CD14-positive monocyte (primary cell): Measurements from ENCODE around the gene COPE. TPM values are rescaled to one million over a fixed set of nuclear protein-coding genes. Genes with fewer than 3 reads are reported as not detected.

ENCODE experiments used
- DNase-seq, 3 donors: peaks; one replicate each; pipeline ENCODE4 v3.0.0-alpha.2; 2011 to 2022
- H2AFZ ChIP-seq: 2 replicates; pipeline ENCODE4 v1.6.0; 2012; ENCODE audit warnings: mild to moderate bottlenecking, low read depth, low read length, inconsistent platforms; ENCODE audit not compliant: insufficient read depth, poor library complexity, severe bottlenecking
- H3K27ac ChIP-seq, 2 donors: 1 replicate in 1 of 2; 2 replicates in 1 of 2; pipeline ENCODE4 v1.5.1; 2012 to 2013; ENCODE audit warnings: low read length in 2 of 2, control low read depth in 1 of 2, inconsistent platforms in 1 of 2, low read depth in 1 of 2, mild to moderate bottlenecking in 1 of 2
- H3K27me3 ChIP-seq, 2 donors: one replicate each; pipeline versions ENCODE4 v1.6.0 to v1.6.1; 2011 to 2013; ENCODE audit warnings: low read length in 2 of 2; ENCODE audit not compliant: control insufficient read depth in 2 of 2, insufficient read depth in 2 of 2
- H3K36me3 ChIP-seq, 2 donors: replicated peaks in 1 of 2; 1 replicate in 1 of 2; 2 replicates in 1 of 2; pipeline versions ENCODE4 v1.5.1 to v1.6.1; 2012 to 2013; ENCODE audit warnings: low read length in 2 of 2, control low read depth in 1 of 2, inconsistent platforms in 1 of 2, mild to moderate bottlenecking in 1 of 2; ENCODE audit not compliant: insufficient read depth in 2 of 2, control insufficient read depth in 1 of 2
- H3K4me1 ChIP-seq, 2 donors: 1 replicate in 1 of 2; 2 replicates in 1 of 2; pipeline versions ENCODE4 v1.5.1 to v1.6.1; 2012 to 2013; ENCODE audit warnings: low read length in 2 of 2, control low read depth in 1 of 2, inconsistent platforms in 1 of 2, mild to moderate bottlenecking in 1 of 2, moderate library complexity in 1 of 2; ENCODE audit not compliant: insufficient read depth in 2 of 2, control insufficient read depth in 1 of 2
- H3K4me2 ChIP-seq: replicated peaks from 2 replicates; pipeline ENCODE3; 2012; ENCODE audit warnings: low read length, moderate library complexity, mild to moderate bottlenecking; ENCODE audit not compliant: poor library complexity, severe bottlenecking; ENCODE audit errors: extremely low read depth
- H3K4me3 ChIP-seq, 3 experiments: fragments of 200-600 bp in 1 of 3; sonication (generic) in 1 of 3; replicated peaks in 1 of 3; 1 replicate in 2 of 3; 2 replicates in 1 of 3; pipeline ENCODE4 v1.5.1; 2011 to 2013; ENCODE audit warnings: low read length in 3 of 3, mild to moderate bottlenecking in 3 of 3, control low read depth in 2 of 3, low read depth in 2 of 3, inconsistent platforms in 1 of 3, moderate library complexity in 1 of 3
- H3K79me2 ChIP-seq: 2 replicates; pipeline ENCODE4 v1.6.0; 2012; ENCODE audit warnings: mild to moderate bottlenecking, control low read depth, inconsistent platforms, low read length, moderate library complexity; ENCODE audit not compliant: insufficient read depth
- H3K9ac ChIP-seq: 2 replicates; pipeline ENCODE4 v1.6.0; 2017; ENCODE audit warnings: low read length, mild to moderate bottlenecking; ENCODE audit not compliant: insufficient read depth, poor library complexity, severe bottlenecking
- H3K9me3 ChIP-seq, 2 donors: replicated peaks in 1 of 2; 1 replicate in 1 of 2; 2 replicates in 1 of 2; pipeline versions ENCODE4 v1.5.1 to v1.6.1; 2012 to 2013; ENCODE audit warnings: low read length in 2 of 2, control low read depth in 1 of 2; ENCODE audit not compliant: control insufficient read depth in 1 of 2, insufficient read depth in 1 of 2
- H4K20me1 ChIP-seq: 2 replicates; pipeline ENCODE4 v1.6.0; 2012; ENCODE audit warnings: mild to moderate bottlenecking, low read length, control low read depth, moderate library complexity; ENCODE audit not compliant: insufficient read depth
- H3K27ac Mint-ChIP-seq, 7 donors: one replicate each; pipeline ENCODE4 v1.8.0; 2020; ENCODE audit warnings: mild to moderate bottlenecking in 7 of 7, mixed read lengths in 7 of 7, moderate library complexity in 6 of 7, inconsistent platforms in 2 of 7
- H3K27me3 Mint-ChIP-seq, 3 donors: one replicate each; pipeline ENCODE4 v1.8.0; 2021 to 2022; ENCODE audit warnings: low read depth in 3 of 3, mild to moderate bottlenecking in 3 of 3, mixed read lengths in 3 of 3, moderate library complexity in 3 of 3, inconsistent platforms in 1 of 3
- H3K36me3 Mint-ChIP-seq, 2 donors: one replicate each; pipeline ENCODE4 v1.8.0; 2020; ENCODE audit warnings: mixed read lengths in 2 of 2, inconsistent platforms in 1 of 2, mild to moderate bottlenecking in 1 of 2
- H3K4me1 Mint-ChIP-seq: one replicate; pipeline ENCODE4 v1.8.0; 2020; ENCODE audit warnings: mild to moderate bottlenecking, mixed read lengths
- H3K4me3 Mint-ChIP-seq, 2 donors: one replicate each; pipeline ENCODE4 v1.8.0; 2020; ENCODE audit warnings: mild to moderate bottlenecking in 2 of 2, mixed read lengths in 2 of 2, moderate library complexity in 1 of 2
- H3K9me3 Mint-ChIP-seq, 7 donors: one replicate each; pipeline ENCODE4 v1.8.0; 2020 to 2022; ENCODE audit warnings: mixed read lengths in 7 of 7, mild to moderate bottlenecking in 6 of 7, moderate library complexity in 6 of 7, inconsistent platforms in 2 of 7
- CTCF ChIP-seq: fragments of 200-600 bp; IDR thresholded peaks from one replicate; pipeline ENCODE4 v1.8.0; 2022; ENCODE audit warnings: antibody characterized with exemption, mild to moderate bottlenecking
- WGBS: methylation state at CpG from one replicate; pipeline ENCODE4 v1.1.5; 2013; ENCODE audit warnings: missing lambda C conversion rate; ENCODE audit not compliant: insufficient coverage; 5-methylcytosine and 5-hydroxymethylcytosine counted together
- intact Hi-C, 2 donors: fragments of 100-400 bp; cut with micrococcal nuclease; formaldehyde crosslinking; loops; one replicate each; pipeline versions ENCODE4 v1.15.0 to v1.15.1; 2023
- polyA plus RNA-seq, 3 donors: library from polyadenylated mRNA; depleted of rRNA in 1 of 3; unstranded in 2 of 3; stranded (reverse) in 1 of 3; fragments of 300-500 nt in 2 of 3; fragments of >200 nt in 1 of 3; fragmentation: Illumina TruSeq in 2 of 3; gene quantifications; 1 replicate in 2 of 3; 2 replicates in 1 of 3; pipeline ENCODE4 v1.2.3, GENCODE V29; 2012 to 2021

COPE gene
- polyA plus RNA-seq, 3 donors, result 331 to 345 (median 345) TPM

- H3K36me3 Mint-ChIP-seq, result peaks cover 56 to 91% of the 10 kb centered on the region in 2 donors
- Histone ChIP-seq H3K36me3 (peaks cover 83 to 90% of the 10 kb centered on the region in 2 donors), H4K20me1 (peaks cover 66% of the 10 kb centered on the region)
Observed at GRCh38 chr19:18905058-18905456, 14.1 kb downstream of the COPE start.

DNA sequence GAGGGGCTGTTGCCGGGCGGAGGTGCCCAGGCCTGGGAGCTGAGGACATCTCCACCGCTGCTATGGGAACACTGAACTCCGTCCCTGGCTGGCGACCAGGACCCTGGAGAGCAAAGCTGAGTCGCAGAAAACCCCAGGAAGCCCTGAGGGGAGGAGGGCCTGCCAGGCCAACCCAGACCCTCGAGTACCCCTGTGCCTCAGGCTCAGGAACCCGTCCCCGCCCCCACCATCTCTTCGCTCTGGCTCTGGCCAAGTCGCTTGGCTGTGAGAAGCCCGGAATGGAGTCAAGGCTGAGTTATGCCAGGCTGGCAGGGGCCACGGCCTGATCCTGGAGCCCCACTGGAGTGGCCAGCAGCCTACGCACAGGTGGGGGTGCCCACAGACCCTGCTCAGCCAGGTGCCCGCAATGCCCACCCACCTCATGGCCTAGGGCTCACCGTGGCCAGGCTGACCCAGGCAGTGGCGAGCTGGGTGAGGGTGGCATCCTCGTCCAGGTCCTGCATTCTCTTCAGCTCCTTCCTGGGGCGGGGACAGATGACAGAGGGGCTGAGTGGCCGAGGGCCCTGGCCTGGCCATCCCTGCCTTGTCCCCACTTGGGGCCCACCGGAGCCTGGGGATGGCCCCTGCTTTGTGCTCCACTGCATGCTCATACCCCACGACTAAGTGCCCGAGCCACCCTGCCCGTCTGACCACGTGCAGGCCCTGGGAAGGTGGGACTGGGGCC lies 14.7 kb downstream of the COPE start:
- Histone ChIP-seq H4K20me1 (peaks cover 67% of the 10 kb centered on the region), H3K4me2 (no peak overlapping the region), H3K9ac (no peak overlapping the region), H3K27me3 (no peaks in the 10 kb centered on the region), H3K79me2 (no peaks in the 10 kb centered on the region), H3K27ac (no peak overlapping the region), H3K36me3 (peaks cover 84 to 90% of the 10 kb centered on the region in 2 donors), H3K4me3 (no peak overlapping the region), H2AFZ (no peak overlapping the region), H3K4me1 (no peaks in the 10 kb centered on the region), H3K9me3 (no peaks in the 10 kb centered on the region)
- 94% methylated on average over 25 of the region's 25 CpGs for WGBS
- Mint-ChIP-seq H3K4me1 (no peaks in the 10 kb centered on the region), H3K27ac (peak overlapping the region in 2 of 7 donors; percentile 2 to 23), H3K36me3 (peaks cover 57 to 92% of the 10 kb centered on the region in 2 donors), H3K27me3 (no peaks in the 10 kb centered on the region), H3K4me3 (no peak overlapping the region), H3K9me3 (peaks cover 0 to 4% (median 0%) of the 10 kb centered on the region in 7 donors)
- DNase-seq, result no peak
- intact Hi-C loops, result no loop called here
- no peak for TF ChIP-seq CTCF

More at GRCh38 chr19:18905058-18905456, 14.1 kb downstream of the COPE start:
- H3K9ac ChIP-seq, result no peak overlapping the region
- no peak overlapping the region for H3K4me3 ChIP-seq
- no peak for DNase-seq
- H3K79me2 ChIP-seq, result no peaks in the 10 kb centered on the region
- no peak for TF ChIP-seq CTCF
- 100% methylated on average over 5 of the region's 8 CpGs for WGBS
- H3K27me3 ChIP-seq, result no peaks in the 10 kb centered on the region
- intact Hi-C loops, result no loop called here
- H3K9me3 ChIP-seq, result no peaks in the 10 kb centered on the region
- Mint-ChIP-seq H3K9me3 (peaks cover 0 to 4% (median 0%) of the 10 kb centered on the region in 7 donors), H3K27me3 (no peaks in the 10 kb centered on the region), H3K27ac (peak overlapping the region in 1 of 7 donors; percentile 61), H3K4me3 (no peak overlapping the region), H3K4me1 (no peaks in the 10 kb centered on the region)
- no peak overlapping the region for H3K4me2 ChIP-seq
- no peak overlapping the region for H2AFZ ChIP-seq
- H3K27ac ChIP-seq, result no peak overlapping the region
- no peaks in the 10 kb centered on the region for H3K4me1 ChIP-seq
